A204.1 (cell line): ENCODE data around the gene THSD1.
"Not testable (repeated sequence)": the region's sequence is repeated elsewhere in the genome, so short reads cannot be mapped to it uniquely, and the experiment has no call there.

Source experiments
- FAIRE-seq: peaks from 2 replicates; lab custom pipeline; 2012; peaks lifted over from hg19 to GRCh38; lab: Jason Lieb, UNC

Gene THSD1

GRCh38 chr13:52411629-52412028 lies 5.7 kb upstream of the THSD1 start:
- no peak for FAIRE-seq

GRCh38 chr13:52408071-52408658 lies 2.2 kb upstream of the THSD1 start:
- FAIRE-seq = not testable (repeated sequence)

GRCh38 chr13:52407436-52407835 lies 1.5 kb upstream of the THSD1 start:
- FAIRE-seq = not testable (repeated sequence)

GRCh38 chr13:52406629-52407028 lies 657 bp upstream of the THSD1 start:
- FAIRE-seq = no peak

- no peak for FAIRE-seq
Measured at GRCh38 chr13:52405369-52405766, 604 bp downstream of the THSD1 start.

- FAIRE-seq = no peak
Measured at GRCh38 chr13:52399708-52400107, 6.3 kb downstream of the THSD1 start.

GRCh38 chr13:52399046-52399445 lies 6.9 kb downstream of the THSD1 start:
- FAIRE-seq = no peak

- no peak for FAIRE-seq
Measured at GRCh38 chr13:52395704-52396103, 10.3 kb downstream of the THSD1 start.

- no peak for FAIRE-seq
Measured at GRCh38 chr13:52394586-52394985, 11.4 kb downstream of the THSD1 start.

- no peak for FAIRE-seq
Measured at GRCh38 chr13:52393572-52394357, 12.2 kb downstream of the THSD1 start.

- no peak for FAIRE-seq
Measured at GRCh38 chr13:52387721-52388120, 18.3 kb downstream of the THSD1 start.

- no peak for FAIRE-seq
Measured at GRCh38 chr13:52385870-52386269, 20.1 kb downstream of the THSD1 start.

GRCh38 chr13:52383366-52383765 lies 22.6 kb downstream of the THSD1 start:
- no peak for FAIRE-seq

- no peak for FAIRE-seq
Measured at GRCh38 chr13:52378312-52378711, 27.7 kb downstream of the THSD1 start.

- FAIRE-seq = no peak
Measured at GRCh38 chr13:52377898-52378297, 28.1 kb downstream of the THSD1 start.

GRCh38 chr13:52374873-52375411 lies 31.0 kb downstream of the THSD1 start:
- no peak for FAIRE-seq

- FAIRE-seq = no peak
Measured at GRCh38 chr13:52374389-52374788, 31.6 kb downstream of the THSD1 start.

GRCh38 chr13:52373277-52373676 lies 32.7 kb downstream of the THSD1 start:
- not testable (repeated sequence) for FAIRE-seq

GRCh38 chr13:52371736-52372247 lies 34.2 kb downstream of the THSD1 start:
- FAIRE-seq = no peak

GRCh38 chr13:52366291-52366690 lies 39.7 kb downstream of the THSD1 start:
- no peak for FAIRE-seq

GRCh38 chr13:52362169-52362887 lies 43.6 kb downstream of the THSD1 start:
- peak; percentile 34 for FAIRE-seq

GRCh38 chr13:52361225-52361624 lies 44.7 kb downstream of the THSD1 start:
- no peak for FAIRE-seq

GRCh38 chr13:52359534-52359933 lies 46.4 kb downstream of the THSD1 start:
- FAIRE-seq = no peak
